Adipocyte (in vitro differentiated cells): ENCODE data around the gene PCCB.

Source experiments
- DNase-seq: peaks from one replicate; pipeline ENCODE4 v3.0.0-alpha.2; 2015; ENCODE audit warnings: low read depth
- H3K27me3 ChIP-seq: replicated peaks from 2 replicates; pipeline ENCODE4 v1.7.0; 2013; ENCODE audit warnings: mild to moderate bottlenecking, low read length, moderate library complexity; ENCODE audit not compliant: control insufficient read depth, insufficient read depth
- H3K36me3 ChIP-seq: 2 replicates; pipeline ENCODE4 v1.7.0; 2013; ENCODE audit warnings: low read length, mild to moderate bottlenecking, moderate library complexity; ENCODE audit not compliant: control insufficient read depth, insufficient read depth, severe bottlenecking
- H3K4me1 ChIP-seq: 2 replicates; pipeline ENCODE4 v1.7.0; 2013; ENCODE audit warnings: mild to moderate bottlenecking, low read length, moderate library complexity; ENCODE audit not compliant: control insufficient read depth, insufficient read depth
- H3K4me3 ChIP-seq: 2 replicates; pipeline ENCODE4 v1.7.0; 2013; ENCODE audit warnings: mild to moderate bottlenecking, low read length, moderate library complexity
- H3K9ac ChIP-seq: 2 replicates; pipeline ENCODE4 v1.7.0; 2013; ENCODE audit warnings: mild to moderate bottlenecking, low read length, moderate library complexity
- H3K9me3 ChIP-seq: 2 replicates; pipeline ENCODE4 v1.7.0; 2013; ENCODE audit warnings: mild to moderate bottlenecking, low read length, moderate library complexity; ENCODE audit not compliant: control insufficient read depth

PCCB gene

GRCh38 chr3:136245691-136246090 lies 4.4 kb upstream of the PCCB start:
- Histone ChIP-seq H3K27me3 (peaks cover 4% of the 10 kb centered on the region), H3K4me3 (no peak overlapping the region), H3K9me3 (no peaks in the 10 kb centered on the region), H3K36me3 (no peaks in the 10 kb centered on the region), H3K9ac (no peak overlapping the region), H3K4me1 (peaks cover 2% of the 10 kb centered on the region)
- DNase-seq = no peak

- peaks cover 15% of the 10 kb centered on the region for H3K4me1 ChIP-seq
- no peaks in the 10 kb centered on the region for H3K27me3 ChIP-seq
- no peak for DNase-seq
- H3K4me3 ChIP-seq = no peak overlapping the region
- H3K9me3 ChIP-seq = no peaks in the 10 kb centered on the region
- H3K36me3 ChIP-seq = no peaks in the 10 kb centered on the region
- no peak overlapping the region for H3K9ac ChIP-seq
These were observed 2.7 kb upstream of the PCCB start for GRCh38 chr3:136247436-136247835.

- Histone ChIP-seq H3K36me3 (no peaks in the 10 kb centered on the region), H3K4me3 (no peak overlapping the region), H3K9ac (no peak overlapping the region), H3K27me3 (no peaks in the 10 kb centered on the region), H3K4me1 (peaks cover 15% of the 10 kb centered on the region), H3K9me3 (no peaks in the 10 kb centered on the region)
- DNase-seq = no peak
These were observed 2.1 kb upstream of the PCCB start for GRCh38 chr3:136247855-136248590.

GRCh38 chr3:136249091-136249490 lies 1.0 kb upstream of the PCCB start:
- no peak for DNase-seq
- no peak overlapping the region for H3K9ac ChIP-seq
- H3K4me3 ChIP-seq = no peak overlapping the region

GRCh38 chr3:136249593-136249992 lies 547 bp upstream of the PCCB start:
- H3K9ac ChIP-seq = peak overlapping the region; percentile 93
- no peaks in the 10 kb centered on the region for H3K36me3 ChIP-seq
- H3K4me3 ChIP-seq = peak overlapping the region; percentile 90
- DNase-seq = no peak
- peaks cover 15% of the 10 kb centered on the region for H3K4me1 ChIP-seq
- H3K9me3 ChIP-seq = no peaks in the 10 kb centered on the region
- H3K27me3 ChIP-seq = no peaks in the 10 kb centered on the region

More at GRCh38 chr3:136249091-136249490, 1.0 kb upstream of the PCCB start:
- no peaks in the 10 kb centered on the region for H3K9me3 ChIP-seq
- no peaks in the 10 kb centered on the region for H3K36me3 ChIP-seq
- no peaks in the 10 kb centered on the region for H3K27me3 ChIP-seq
- H3K4me1 ChIP-seq = peaks cover 15% of the 10 kb centered on the region

GRCh38 chr3:136250903-136251460 lies 842 bp downstream of the PCCB start:
- Histone ChIP-seq H3K36me3 (no peaks in the 10 kb centered on the region), H3K9ac (peak overlapping the region; percentile 93), H3K9me3 (no peaks in the 10 kb centered on the region), H3K4me3 (peak overlapping the region; percentile 90), H3K4me1 (peaks cover 15% of the 10 kb centered on the region), H3K27me3 (no peaks in the 10 kb centered on the region)
- DNase-seq = no peak

- no peaks in the 10 kb centered on the region for H3K9me3 ChIP-seq
- H3K36me3 ChIP-seq = peaks cover 5% of the 10 kb centered on the region
- peak overlapping the region; percentile 93 for H3K9ac ChIP-seq
- H3K4me1 ChIP-seq = peaks cover 15% of the 10 kb centered on the region
- DNase-seq = no peak
- H3K4me3 ChIP-seq = peak overlapping the region; percentile 90
- no peaks in the 10 kb centered on the region for H3K27me3 ChIP-seq
These were observed 1.4 kb downstream of the PCCB start for GRCh38 chr3:136251511-136251910.

- Histone ChIP-seq H3K4me3 (no peak overlapping the region), H3K9ac (no peak overlapping the region), H3K9me3 (no peaks in the 10 kb centered on the region), H3K27me3 (no peaks in the 10 kb centered on the region), H3K36me3 (peaks cover 39% of the 10 kb centered on the region), H3K4me1 (peaks cover 11% of the 10 kb centered on the region)
- DNase-seq = no peak
These were observed 5.7 kb downstream of the PCCB start for GRCh38 chr3:136255672-136256406.

GRCh38 chr3:136258199-136258598 lies 8.1 kb downstream of the PCCB start:
- no peak overlapping the region for H3K9ac ChIP-seq
- H3K9me3 ChIP-seq = no peaks in the 10 kb centered on the region
- no peaks in the 10 kb centered on the region for H3K4me1 ChIP-seq
- H3K36me3 ChIP-seq = peaks cover 56% of the 10 kb centered on the region
- H3K27me3 ChIP-seq = no peaks in the 10 kb centered on the region
- no peak overlapping the region for H3K4me3 ChIP-seq
- no peak for DNase-seq

- Histone ChIP-seq H3K4me1 (no peaks in the 10 kb centered on the region), H3K4me3 (no peak overlapping the region), H3K9me3 (no peaks in the 10 kb centered on the region), H3K27me3 (no peaks in the 10 kb centered on the region), H3K9ac (no peak overlapping the region), H3K36me3 (peaks cover 66% of the 10 kb centered on the region)
- no peak for DNase-seq
These were observed 11.7 kb downstream of the PCCB start for GRCh38 chr3:136261826-136262225.

GRCh38 chr3:136262559-136262958 lies 12.4 kb downstream of the PCCB start:
- no peak for DNase-seq
- no peaks in the 10 kb centered on the region for H3K9me3 ChIP-seq
- H3K27me3 ChIP-seq = no peaks in the 10 kb centered on the region
- peaks cover 59% of the 10 kb centered on the region for H3K36me3 ChIP-seq
- H3K4me3 ChIP-seq = no peak overlapping the region
- no peak overlapping the region for H3K9ac ChIP-seq
- H3K4me1 ChIP-seq = no peaks in the 10 kb centered on the region
